ENCODE measurements around the gene LIN54. TPM values are rescaled to one million over a fixed set of nuclear protein-coding genes. Genes with fewer than 3 reads are reported as not detected.

Gene LIN54
- total and polyA plus RNA-seq, 2 of the 13 experiments (the other 11 are each of a cell fraction or from before 2014, with no cell fraction given): 25.2 to 32.9 TPM

DNA sequence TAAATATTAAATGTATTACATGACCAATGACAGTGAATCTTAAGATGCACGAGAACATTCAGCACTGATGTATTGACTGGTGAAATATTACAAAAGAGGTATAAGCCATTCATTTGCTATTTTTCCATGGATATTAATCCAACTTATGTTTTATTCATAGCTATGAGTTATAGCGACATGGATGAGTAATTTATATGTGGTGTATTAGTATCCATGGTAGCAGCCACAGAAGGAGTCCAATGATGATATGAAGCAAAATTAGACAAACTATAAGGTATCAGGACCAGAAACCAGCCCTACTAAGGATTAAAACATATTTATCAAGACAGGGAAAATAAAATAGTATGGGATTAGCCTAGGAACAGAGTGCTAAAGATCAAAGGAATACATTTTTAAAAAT lies 59.4 kb downstream of the LIN54 start:
- no peaks in the 10 kb centered on the region for H3K4me1 ChIP-seq (ENCODE audit: insufficient read depth, low read length)
- intact Hi-C loops (cut with micrococcal nuclease; ENCODE audit: unreplicated experiment): no loop called here
- no peak overlapping the region for H3K4me2 ChIP-seq (ENCODE audit: low read depth, low read length)
- CTCF ChIA-PET (ENCODE audit: low intra/inter-chr PET ratio, low total read pairs): no interaction called here
- peaks cover 1 to 32% of the 10 kb centered on the region in 2 experiments; a peak in 3 of 5 replicates for H3K36me3 ChIP-seq (replicated peaks in 1 of 2; ENCODE audit: control insufficient read depth in 1 of 2, insufficient read depth in 2 of 2, low read length in 2 of 2)
- FAIRE-seq (no peak), DNase-seq (ENCODE audit: low spot score) (no peak), ATAC-seq (no peak)
- no peak overlapping the region for H3K9ac ChIP-seq (ENCODE audit: insufficient read depth, low read depth, low read length)
- in situ Hi-C loops (cut with HindIII; ENCODE audit: extremely low pct_ligation_motif_present, low pct_unique_long_range_greater_than_20kb): no loop called here
- 99% methylated on average over 2 of the region's 2 CpGs for WGBS (ENCODE audit: low lambda C conversion rate)
- H2AFZ ChIP-seq (ENCODE audit: low read length): no peak overlapping the region
- no peak overlapping the region for H3K27ac ChIP-seq (ENCODE audit: extremely low read length, insufficient read depth, low read length)
- H3K27me3 ChIP-seq (ENCODE audit: control insufficient read depth in 1 of 2, insufficient read depth in 2 of 2, low read length in 2 of 2): no peaks in the 10 kb centered on the region
- no TSS peak for BruUV-seq (replicated peaks)
- POLR2A ChIA-PET: no interaction called here
- H3K9me3 ChIP-seq (ENCODE audit: low read length): no peaks in the 10 kb centered on the region
- H3K79me2 ChIP-seq (ENCODE audit: insufficient read depth, low read length): peaks cover 4% of the 10 kb centered on the region
- H4K20me1 ChIP-seq (ENCODE audit: insufficient read depth, low read length): no peaks in the 10 kb centered on the region
- no peak overlapping the region for H3K4me3 ChIP-seq (replicated peaks in 1 of 3; ENCODE audit: insufficient read depth in 1 of 3, low read depth in 2 of 3, low read length in 3 of 3)
- TF ChIP-seq ATF7 (IDR thresholded peaks at IDR 0.05): no peak
- TF ChIP-seq ATF7 (CRISPR knock-in tag; IDR thresholded peaks at IDR 0.05): no peak
- no peak for TF ChIP-seq FOSL2 (CRISPR knock-in tag; IDR thresholded peaks at IDR 0.05)
- TF ChIP-seq ZNF558 (CRISPR knock-in tag; IDR thresholded peaks at IDR 0.05; ENCODE audit: borderline replicate concordance): no peak
- TF ChIP-seq, protein P1, sequence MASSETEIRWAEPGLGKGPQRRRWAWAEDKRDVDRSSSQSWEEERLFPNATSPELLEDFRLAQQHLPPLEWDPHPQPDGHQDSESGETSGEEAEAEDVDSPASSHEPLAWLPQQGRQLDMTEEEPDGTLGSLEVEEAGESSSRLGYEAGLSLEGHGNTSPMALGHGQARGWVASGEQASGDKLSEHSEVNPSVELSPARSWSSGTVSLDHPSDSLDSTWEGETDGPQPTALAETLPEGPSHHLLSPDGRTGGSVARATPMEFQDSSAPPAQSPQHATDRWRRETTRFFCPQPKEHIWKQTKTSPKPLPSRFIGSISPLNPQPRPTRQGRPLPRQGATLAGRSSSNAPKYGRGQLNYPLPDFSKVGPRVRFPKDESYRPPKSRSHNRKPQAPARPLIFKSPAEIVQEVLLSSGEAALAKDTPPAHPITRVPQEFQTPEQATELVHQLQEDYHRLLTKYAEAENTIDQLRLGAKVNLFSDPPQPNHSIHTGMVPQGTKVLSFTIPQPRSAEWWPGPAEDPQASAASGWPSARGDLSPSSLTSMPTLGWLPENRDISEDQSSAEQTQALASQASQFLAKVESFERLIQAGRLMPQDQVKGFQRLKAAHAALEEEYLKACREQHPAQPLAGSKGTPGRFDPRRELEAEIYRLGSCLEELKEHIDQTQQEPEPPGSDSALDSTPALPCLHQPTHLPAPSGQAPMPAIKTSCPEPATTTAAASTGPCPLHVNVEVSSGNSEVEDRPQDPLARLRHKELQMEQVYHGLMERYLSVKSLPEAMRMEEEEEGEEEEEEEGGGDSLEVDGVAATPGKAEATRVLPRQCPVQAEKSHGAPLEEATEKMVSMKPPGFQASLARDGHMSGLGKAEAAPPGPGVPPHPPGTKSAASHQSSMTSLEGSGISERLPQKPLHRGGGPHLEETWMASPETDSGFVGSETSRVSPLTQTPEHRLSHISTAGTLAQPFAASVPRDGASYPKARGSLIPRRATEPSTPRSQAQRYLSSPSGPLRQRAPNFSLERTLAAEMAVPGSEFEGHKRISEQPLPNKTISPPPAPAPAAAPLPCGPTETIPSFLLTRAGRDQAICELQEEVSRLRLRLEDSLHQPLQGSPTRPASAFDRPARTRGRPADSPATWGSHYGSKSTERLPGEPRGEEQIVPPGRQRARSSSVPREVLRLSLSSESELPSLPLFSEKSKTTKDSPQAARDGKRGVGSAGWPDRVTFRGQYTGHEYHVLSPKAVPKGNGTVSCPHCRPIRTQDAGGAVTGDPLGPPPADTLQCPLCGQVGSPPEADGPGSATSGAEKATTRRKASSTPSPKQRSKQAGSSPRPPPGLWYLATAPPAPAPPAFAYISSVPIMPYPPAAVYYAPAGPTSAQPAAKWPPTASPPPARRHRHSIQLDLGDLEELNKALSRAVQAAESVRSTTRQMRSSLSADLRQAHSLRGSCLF (CRISPR knock-in tag; IDR thresholded peaks at IDR 0.05; ENCODE audit: borderline replicate concordance): no peak
- no peak for TF ChIP-seq FOXA3 (CRISPR knock-in tag; IDR thresholded peaks at IDR 0.05)
- TF ChIP-seq ZFP36 (IDR thresholded peaks at IDR 0.05; ENCODE audit: borderline replicate concordance, low read depth, low read length, partially characterized antibody): no peak
- no peak for TF ChIP-seq ZNF792 (CRISPR knock-in tag; IDR thresholded peaks at IDR 0.05)
- TF ChIP-seq CREM (IDR thresholded peaks at IDR 0.05): no peak
- no peak for TF ChIP-seq CREM (CRISPR knock-in tag; IDR thresholded peaks at IDR 0.05)
- no peak for TF ChIP-seq ZNF841 (CRISPR knock-in tag; IDR thresholded peaks at IDR 0.05; ENCODE audit: borderline replicate concordance)
- TF ChIP-seq HNRNPL (IDR thresholded peaks at IDR 0.05; ENCODE audit: low read depth, low read length): no peak
- TF ChIP-seq PAX8 (CRISPR knock-in tag; IDR thresholded peaks at IDR 0.05; ENCODE audit: borderline replicate concordance): no peak
- TF ChIP-seq MTF2 (CRISPR knock-in tag; IDR thresholded peaks at IDR 0.05; ENCODE audit: borderline replicate concordance): no peak
- TF ChIP-seq HIC2 (CRISPR knock-in tag; IDR thresholded peaks at IDR 0.05; ENCODE audit: low read depth): no peak
- TF ChIP-seq AHR (CRISPR knock-in tag; IDR thresholded peaks at IDR 0.05): no peak
- TF ChIP-seq ZNF766 (CRISPR knock-in tag; IDR thresholded peaks at IDR 0.05; ENCODE audit: borderline replicate concordance): no peak
- TF ChIP-seq RNF2 (conservative IDR thresholded peaks at IDR 0.05; ENCODE audit: low read depth): no peak
- TF ChIP-seq ZNF263 (CRISPR knock-in tag; IDR thresholded peaks at IDR 0.05): no peak
- no peak for TF ChIP-seq EZH2 (conservative IDR thresholded peaks at IDR 0.05; ENCODE audit: low read depth, low read length)
- no peak for TF ChIP-seq CBX1 (IDR thresholded peaks at IDR 0.05; ENCODE audit: low read depth)
